Gastroesophageal sphincter (tissue), 4 donors: Measurements from ENCODE around the gene STRIT1. TPM values are rescaled to one million over a fixed set of nuclear protein-coding genes. Genes with fewer than 3 reads are reported as not detected.

ENCODE experiments used
- ATAC-seq: fragments of 150-250 bp; one replicate; pipeline ENCODE4 v1.9.1; 2016; ENCODE audit warnings: mild to moderate bottlenecking, moderate library complexity
- H3K27ac ChIP-seq, 4 donors: fragments of 200-600 bp; sonication (generic) in 3 of 4; 1 replicate in 3 of 4; 2 replicates in 1 of 4; pipeline ENCODE4 v1.5.1; 2016 to 2019
- H3K27me3 ChIP-seq: fragments of 200-600 bp; sonication (generic); one replicate; pipeline ENCODE4 v1.5.1; 2019
- H3K36me3 ChIP-seq, 2 donors: fragments of 200-600 bp; sonication (generic); one replicate each; pipeline ENCODE4 v1.5.1; 2019; ENCODE audit warnings: control low read depth in 1 of 2
- H3K4me1 ChIP-seq, 3 donors: fragments of 200-600 bp; sonication (generic); 1 replicate in 2 of 3; 2 replicates in 1 of 3; pipeline ENCODE4 v1.5.1; 2016 to 2019; ENCODE audit warnings: control low read depth in 2 of 3
- H3K4me3 ChIP-seq, 2 donors: fragments of 200-600 bp; sonication (generic); one replicate each; pipeline ENCODE4 v1.5.1; 2019; ENCODE audit warnings: mild to moderate bottlenecking in 1 of 2, moderate library complexity in 1 of 2
- H3K9me3 ChIP-seq, 3 donors: fragments of 200-600 bp; sonication (generic); one replicate each; pipeline ENCODE4 v1.5.1; 2017 to 2019; ENCODE audit warnings: control low read depth in 2 of 3
- EP300 ChIP-seq: sonication (generic); formaldehyde crosslinking; IDR thresholded peaks from one replicate; pipeline ENCODE4 v1.6.1; 2017; ENCODE audit warnings: antibody characterized with exemption, mild to moderate bottlenecking
- POLR2A ChIP-seq, 2 donors: fragments of 450-650 bp; IDR thresholded peaks; one replicate each; pipeline ENCODE4 v1.6.1; 2017; ENCODE audit warnings: antibody characterized with exemption in 2 of 2, mild to moderate bottlenecking in 2 of 2, moderate library complexity in 1 of 2
- POLR2AphosphoS5 ChIP-seq: sonication (generic); formaldehyde crosslinking; IDR thresholded peaks from one replicate; pipeline ENCODE4 v1.6.1; 2017; ENCODE audit warnings: antibody characterized with exemption
- WGBS, 2 donors: methylation state at CpG; one replicate each; pipeline ENCODE4 v1.1.5; 2018; ENCODE audit warnings: low coverage in 1 of 2; 5-methylcytosine and 5-hydroxymethylcytosine counted together
- total RNA-seq, 4 donors: library from RNA; depleted of rRNA; stranded (reverse); fragments of >200 nt; gene quantifications; one replicate each; pipeline ENCODE4 v1.1.0, GENCODE V29; 2016
- TF ChIP-seq, protein P1 (sequence below), 4 experiments: fragments of 200-600 bp in 2 of 4; fragments of 450-650 bp in 2 of 4; sonication (generic) in 1 of 4; IDR thresholded peaks; one replicate each; pipeline ENCODE4 v1.5.1; 2017 to 2019; ENCODE audit warnings: antibody characterized with exemption in 4 of 4, mild to moderate bottlenecking in 2 of 4, moderate library complexity in 2 of 4

STRIT1 gene
- total RNA-seq, 4 donors from 2014 or later: not detected

DNA sequence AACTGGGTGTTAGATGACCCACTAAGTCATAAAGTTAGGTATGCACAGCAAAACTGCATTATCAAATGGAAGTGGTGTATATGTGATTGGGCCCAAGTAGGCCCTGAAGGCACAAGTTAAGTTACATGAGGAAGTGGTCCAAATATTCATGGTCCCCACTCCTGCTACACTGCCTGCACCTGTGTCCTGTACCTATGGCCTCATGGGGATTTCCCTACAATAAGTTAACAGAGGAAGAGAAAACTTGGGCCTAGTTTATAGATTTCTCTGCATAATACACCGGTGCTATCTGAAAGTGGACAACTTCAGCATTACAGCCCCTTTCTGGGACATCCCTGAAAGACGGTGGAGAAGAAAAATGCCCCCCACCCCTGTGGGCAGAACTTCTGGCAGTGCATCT is 41.5 kb downstream of the STRIT1 start:
- Histone ChIP-seq H3K27ac (no peak overlapping the region), H3K27me3 (no peaks in the 10 kb centered on the region), H3K4me1 (no peaks in the 10 kb centered on the region), H3K36me3 (no peaks in the 10 kb centered on the region), H3K9me3 (peaks cover 0 to 15% (median 0%) of the 10 kb centered on the region in 3 donors), H3K4me3 (no peak overlapping the region)
- no peak for ATAC-seq
- 100% methylated on average over 1 of the region's 2 CpGs; no CpG with 5 or more reads in 1 of the 2 donors for WGBS, 2 donors
- TF ChIP-seq, protein P1, sequence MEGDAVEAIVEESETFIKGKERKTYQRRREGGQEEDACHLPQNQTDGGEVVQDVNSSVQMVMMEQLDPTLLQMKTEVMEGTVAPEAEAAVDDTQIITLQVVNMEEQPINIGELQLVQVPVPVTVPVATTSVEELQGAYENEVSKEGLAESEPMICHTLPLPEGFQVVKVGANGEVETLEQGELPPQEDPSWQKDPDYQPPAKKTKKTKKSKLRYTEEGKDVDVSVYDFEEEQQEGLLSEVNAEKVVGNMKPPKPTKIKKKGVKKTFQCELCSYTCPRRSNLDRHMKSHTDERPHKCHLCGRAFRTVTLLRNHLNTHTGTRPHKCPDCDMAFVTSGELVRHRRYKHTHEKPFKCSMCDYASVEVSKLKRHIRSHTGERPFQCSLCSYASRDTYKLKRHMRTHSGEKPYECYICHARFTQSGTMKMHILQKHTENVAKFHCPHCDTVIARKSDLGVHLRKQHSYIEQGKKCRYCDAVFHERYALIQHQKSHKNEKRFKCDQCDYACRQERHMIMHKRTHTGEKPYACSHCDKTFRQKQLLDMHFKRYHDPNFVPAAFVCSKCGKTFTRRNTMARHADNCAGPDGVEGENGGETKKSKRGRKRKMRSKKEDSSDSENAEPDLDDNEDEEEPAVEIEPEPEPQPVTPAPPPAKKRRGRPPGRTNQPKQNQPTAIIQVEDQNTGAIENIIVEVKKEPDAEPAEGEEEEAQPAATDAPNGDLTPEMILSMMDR (IDR thresholded peaks at IDR 0.05): no peak
- no peak for TF ChIP-seq POLR2A (IDR thresholded peaks at IDR 0.05)

DNA sequence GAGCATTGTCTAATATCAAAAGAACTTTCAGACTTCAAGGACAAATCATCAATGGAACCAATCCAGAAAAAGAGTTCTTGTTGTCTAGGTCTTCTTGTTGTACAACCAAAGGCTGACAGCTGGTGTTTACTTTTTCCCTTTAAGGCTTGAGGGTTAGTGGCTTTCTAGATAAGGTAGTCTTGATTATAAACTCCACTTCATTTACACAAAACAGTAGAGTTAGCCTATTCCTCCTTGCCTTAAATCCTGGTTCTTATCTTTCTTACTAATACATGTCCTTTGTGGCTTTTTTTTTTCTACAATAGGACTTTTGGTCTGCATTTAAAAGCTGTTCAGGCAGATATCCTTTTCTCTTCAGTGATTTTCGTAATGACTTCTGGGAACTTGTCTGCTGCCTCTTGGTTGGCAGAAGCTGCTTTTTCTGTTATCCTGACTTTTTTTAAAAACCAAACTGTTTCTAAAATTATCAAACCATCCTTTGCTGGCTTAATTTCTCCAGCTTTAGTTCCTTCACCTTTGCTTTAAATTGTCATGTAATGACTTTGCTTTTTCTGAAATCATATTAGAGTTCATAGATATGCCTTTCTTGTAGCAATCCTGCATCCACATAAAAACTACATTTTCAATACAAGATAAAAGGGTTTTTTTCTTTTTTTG is 44.8 kb downstream of the STRIT1 start:
- TF ChIP-seq POLR2A (IDR thresholded peaks at IDR 0.05) (no peak), EP300 (no peak), POLR2AphosphoS5 (no peak)
- TF ChIP-seq, protein P1 (IDR thresholded peaks at IDR 0.05): no peak
- Histone ChIP-seq H3K4me3 (no peak overlapping the region), H3K27ac (no peak overlapping the region), H3K4me1 (no peaks in the 10 kb centered on the region), H3K36me3 (no peaks in the 10 kb centered on the region), H3K9me3 (peaks cover 0 to 15% (median 0%) of the 10 kb centered on the region in 3 donors), H3K27me3 (no peaks in the 10 kb centered on the region)
- no peak for ATAC-seq
- WGBS, 2 donors: 64 to 91% methylated on average over 1 of the region's 1 CpG

DNA sequence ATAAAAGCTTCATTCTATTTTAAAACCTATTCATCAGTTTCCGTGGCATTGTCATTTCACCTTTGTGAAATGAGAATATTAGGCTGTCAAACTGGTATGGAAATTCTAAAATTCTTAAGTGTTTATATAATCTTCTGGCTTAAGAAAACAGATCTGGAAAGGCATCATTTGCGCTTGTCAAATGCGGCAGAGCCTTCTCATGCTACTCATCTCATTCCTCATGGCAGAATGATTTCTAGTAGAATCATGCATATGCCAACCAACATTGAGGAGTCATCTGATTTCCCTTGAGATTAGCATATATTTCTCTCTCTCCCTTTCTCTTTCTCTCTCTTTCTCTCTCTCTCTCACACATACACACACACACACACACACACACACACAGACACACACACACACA is 48.8 kb downstream of the STRIT1 start:
- Histone ChIP-seq H3K36me3 (no peaks in the 10 kb centered on the region), H3K4me3 (no peak overlapping the region), H3K27ac (no peak overlapping the region), H3K9me3 (peaks cover 0 to 15% (median 0%) of the 10 kb centered on the region in 3 donors), H3K27me3 (no peaks in the 10 kb centered on the region), H3K4me1 (no peaks in the 10 kb centered on the region)
- ATAC-seq: no peak
- TF ChIP-seq EP300 (no peak), POLR2AphosphoS5 (no peak), POLR2A (IDR thresholded peaks at IDR 0.05) (no peak)
- TF ChIP-seq, protein P1 (IDR thresholded peaks at IDR 0.05): no peak
- 86 to 91% methylated on average over 3 of the region's 3 CpGs for WGBS, 2 donors

DNA sequence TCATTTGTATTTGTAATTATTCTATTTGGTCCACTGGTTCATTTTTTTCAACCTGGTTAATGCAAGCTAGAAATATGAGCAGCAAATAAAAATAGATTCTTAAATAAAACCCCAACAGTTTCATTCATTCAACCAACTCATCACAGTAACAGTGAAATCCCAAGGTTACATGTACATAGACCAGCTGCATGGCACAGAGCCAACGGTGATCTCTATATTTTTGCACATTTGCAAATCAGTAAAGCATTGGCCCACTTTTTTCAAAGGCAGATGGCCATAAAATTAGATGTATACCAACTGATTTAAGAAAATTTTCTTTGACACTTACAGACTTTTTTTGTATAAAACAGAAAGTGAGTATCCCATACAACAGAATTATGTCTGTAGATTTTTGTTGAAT is 49.3 kb downstream of the STRIT1 start:
- Histone ChIP-seq H3K27ac (no peak overlapping the region), H3K27me3 (no peaks in the 10 kb centered on the region), H3K4me1 (no peaks in the 10 kb centered on the region), H3K4me3 (no peak overlapping the region), H3K9me3 (peaks cover 0 to 11% (median 0%) of the 10 kb centered on the region in 3 donors), H3K36me3 (no peaks in the 10 kb centered on the region)
- TF ChIP-seq POLR2AphosphoS5: no peak
- TF ChIP-seq POLR2A (IDR thresholded peaks at IDR 0.05): no peak
- no peak for TF ChIP-seq EP300
- TF ChIP-seq, protein P1 (IDR thresholded peaks at IDR 0.05): no peak
- ATAC-seq: no peak
- 29 to 57% methylated on average over 1 of the region's 1 CpG for WGBS, 2 donors

DNA sequence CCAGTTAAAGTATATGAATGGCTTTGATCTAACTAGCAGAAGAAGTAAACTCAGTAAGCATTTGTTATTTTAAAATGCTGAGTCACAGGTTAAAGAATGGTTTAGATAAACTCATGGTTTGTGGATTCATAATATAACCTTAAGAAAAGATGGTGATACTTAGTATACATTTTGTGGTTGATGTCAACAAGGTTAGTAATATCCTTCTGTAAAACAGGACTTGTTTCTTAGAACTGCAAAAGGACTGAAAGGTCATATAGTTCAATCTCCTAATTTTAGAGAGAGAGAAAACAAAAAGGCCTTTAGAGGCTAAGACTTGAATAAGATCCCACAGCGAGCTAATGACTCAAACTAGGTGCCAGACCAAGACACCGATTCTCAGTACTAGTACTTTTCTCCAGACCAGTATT is 50.0 kb downstream of the STRIT1 start:
- Histone ChIP-seq H3K9me3 (peaks cover 0 to 4% (median 0%) of the 10 kb centered on the region in 3 donors), H3K27ac (no peak overlapping the region), H3K4me1 (no peaks in the 10 kb centered on the region), H3K36me3 (no peaks in the 10 kb centered on the region), H3K27me3 (no peaks in the 10 kb centered on the region), H3K4me3 (no peak overlapping the region)
- 56 to 75% methylated on average over 2 of the region's 2 CpGs for WGBS, 2 donors
- TF ChIP-seq, protein P1 (IDR thresholded peaks at IDR 0.05): no peak
- no peak for TF ChIP-seq EP300
- no peak for ATAC-seq
